ENCODE results near the gene RHBG. TPM values are rescaled to one million over a fixed set of nuclear protein-coding genes. Genes with fewer than 3 reads are reported as not detected.

Gene RHBG
- total and polyA plus RNA-seq, 4 donors: 0.25 to 6.4 (median 2.3) TPM

DNA sequence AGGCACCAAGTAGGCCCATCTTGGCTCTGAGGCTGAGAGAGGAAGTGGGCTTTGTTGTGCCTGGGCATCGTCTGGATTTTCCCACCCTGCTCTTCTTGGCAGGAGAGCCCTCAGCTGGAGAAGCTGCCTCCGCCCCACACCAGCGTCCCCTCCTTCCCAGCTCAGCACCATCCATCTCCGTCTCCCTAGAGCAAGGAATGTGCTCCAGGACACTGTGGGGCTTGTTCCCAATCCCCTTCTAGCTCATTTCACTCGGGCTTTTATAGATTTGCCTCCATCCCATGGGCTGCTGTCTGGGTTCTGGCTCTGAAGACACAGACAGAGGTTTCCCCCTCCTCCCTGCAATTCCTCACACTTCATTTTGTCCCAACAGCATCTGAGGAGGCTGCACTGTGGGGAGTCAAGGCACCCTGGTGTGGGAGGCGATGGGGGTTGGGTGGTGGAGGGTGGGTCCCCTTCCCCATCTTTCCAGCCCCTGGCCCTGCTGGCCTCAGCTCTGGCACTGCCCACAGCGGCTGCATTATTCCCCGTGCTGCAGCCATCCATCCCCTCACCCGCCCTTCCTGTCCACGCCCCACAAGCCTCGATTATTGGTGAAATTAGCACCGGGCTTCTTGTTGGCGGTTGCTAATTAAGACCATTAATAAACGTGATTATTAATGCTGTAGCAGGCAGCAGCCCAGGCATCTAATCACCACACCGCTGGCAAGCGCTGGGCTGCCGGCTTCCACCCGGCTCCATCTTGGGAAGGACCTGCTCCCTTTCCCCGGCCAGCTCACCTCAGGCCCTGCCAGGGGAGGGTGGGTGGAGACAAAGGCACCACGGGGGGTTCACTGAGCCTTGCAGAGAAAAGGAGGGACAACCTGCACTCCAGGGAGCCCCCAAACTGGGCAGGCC lies 21.7 kb downstream of the RHBG start:
- Histone ChIP-seq H3K36me3 (ENCODE audit: control insufficient read depth in 4 of 4, insufficient read depth in 3 of 4, low read depth in 1 of 4, low read length in 3 of 4) (no peaks in the 10 kb centered on the region), H3K9ac (ENCODE audit: low read depth in 1 of 2, low read length in 2 of 2) (no peak overlapping the region), H3K27ac (ENCODE audit: low read depth in 1 of 2, low read length in 2 of 2) (no peak overlapping the region), H3K4me1 (ENCODE audit: control insufficient read depth in 4 of 4, insufficient read depth in 4 of 4, low read length in 3 of 4) (peaks cover 0 to 2% (median 0%) of the 10 kb centered on the region in 4 donors), H3K9me3 (ENCODE audit: control insufficient read depth in 4 of 4, low read length in 3 of 4) (no peaks in the 10 kb centered on the region), H3K4me3 (ENCODE audit: low read depth in 1 of 3, low read length in 3 of 3) (no peak overlapping the region), H3K27me3 (ENCODE audit: control insufficient read depth in 4 of 4, insufficient read depth in 4 of 4, low read length in 3 of 4) (no peaks in the 10 kb centered on the region)
- no peak for DNase-seq (ENCODE audit: low spot score)
- TF ChIP-seq HNF4G (IDR thresholded peaks at IDR 0.05) (no peak), GABPA (IDR thresholded peaks at IDR 0.05 in 1 of 2, conservative IDR thresholded peaks at IDR 0.05 in 1 of 2) (no peak), TAF1 (conservative IDR thresholded peaks at IDR 0.05) (no peak), EGR1 (IDR thresholded peaks at IDR 0.05; ENCODE audit: low read depth in 2 of 2) (no peak), JUND (IDR thresholded peaks at IDR 0.05) (no peak), HNF4A (conservative IDR thresholded peaks at IDR 0.05) (no peak), FOXA1 (IDR thresholded peaks at IDR 0.05) (no peak), SP1 (IDR thresholded peaks at IDR 0.05) (no peak), NR2F2 (IDR thresholded peaks at IDR 0.05) (no peak), YY1 (IDR thresholded peaks at IDR 0.05) (no peak), RXRA (IDR thresholded peaks at IDR 0.05) (no peak), FOXA2 (IDR thresholded peaks at IDR 0.05) (no peak), RAD21 (IDR thresholded peaks at IDR 0.05) (no peak)
- TF ChIP-seq, protein P1, sequence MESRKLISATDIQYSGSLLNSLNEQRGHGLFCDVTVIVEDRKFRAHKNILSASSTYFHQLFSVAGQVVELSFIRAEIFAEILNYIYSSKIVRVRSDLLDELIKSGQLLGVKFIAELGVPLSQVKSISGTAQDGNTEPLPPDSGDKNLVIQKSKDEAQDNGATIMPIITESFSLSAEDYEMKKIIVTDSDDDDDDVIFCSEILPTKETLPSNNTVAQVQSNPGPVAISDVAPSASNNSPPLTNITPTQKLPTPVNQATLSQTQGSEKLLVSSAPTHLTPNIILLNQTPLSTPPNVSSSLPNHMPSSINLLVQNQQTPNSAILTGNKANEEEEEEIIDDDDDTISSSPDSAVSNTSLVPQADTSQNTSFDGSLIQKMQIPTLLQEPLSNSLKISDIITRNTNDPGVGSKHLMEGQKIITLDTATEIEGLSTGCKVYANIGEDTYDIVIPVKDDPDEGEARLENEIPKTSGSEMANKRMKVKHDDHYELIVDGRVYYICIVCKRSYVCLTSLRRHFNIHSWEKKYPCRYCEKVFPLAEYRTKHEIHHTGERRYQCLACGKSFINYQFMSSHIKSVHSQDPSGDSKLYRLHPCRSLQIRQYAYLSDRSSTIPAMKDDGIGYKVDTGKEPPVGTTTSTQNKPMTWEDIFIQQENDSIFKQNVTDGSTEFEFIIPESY (IDR thresholded peaks at IDR 0.05): no peak
- TF ChIP-seq, protein P2, sequence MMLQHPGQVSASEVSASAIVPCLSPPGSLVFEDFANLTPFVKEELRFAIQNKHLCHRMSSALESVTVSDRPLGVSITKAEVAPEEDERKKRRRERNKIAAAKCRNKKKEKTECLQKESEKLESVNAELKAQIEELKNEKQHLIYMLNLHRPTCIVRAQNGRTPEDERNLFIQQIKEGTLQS (IDR thresholded peaks at IDR 0.05): no peak
- TF ChIP-seq, protein P3, sequence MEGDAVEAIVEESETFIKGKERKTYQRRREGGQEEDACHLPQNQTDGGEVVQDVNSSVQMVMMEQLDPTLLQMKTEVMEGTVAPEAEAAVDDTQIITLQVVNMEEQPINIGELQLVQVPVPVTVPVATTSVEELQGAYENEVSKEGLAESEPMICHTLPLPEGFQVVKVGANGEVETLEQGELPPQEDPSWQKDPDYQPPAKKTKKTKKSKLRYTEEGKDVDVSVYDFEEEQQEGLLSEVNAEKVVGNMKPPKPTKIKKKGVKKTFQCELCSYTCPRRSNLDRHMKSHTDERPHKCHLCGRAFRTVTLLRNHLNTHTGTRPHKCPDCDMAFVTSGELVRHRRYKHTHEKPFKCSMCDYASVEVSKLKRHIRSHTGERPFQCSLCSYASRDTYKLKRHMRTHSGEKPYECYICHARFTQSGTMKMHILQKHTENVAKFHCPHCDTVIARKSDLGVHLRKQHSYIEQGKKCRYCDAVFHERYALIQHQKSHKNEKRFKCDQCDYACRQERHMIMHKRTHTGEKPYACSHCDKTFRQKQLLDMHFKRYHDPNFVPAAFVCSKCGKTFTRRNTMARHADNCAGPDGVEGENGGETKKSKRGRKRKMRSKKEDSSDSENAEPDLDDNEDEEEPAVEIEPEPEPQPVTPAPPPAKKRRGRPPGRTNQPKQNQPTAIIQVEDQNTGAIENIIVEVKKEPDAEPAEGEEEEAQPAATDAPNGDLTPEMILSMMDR (IDR thresholded peaks at IDR 0.05; ENCODE audit: low read depth, low read length, missing input control): no peak
- TF ChIP-seq, protein P4, sequence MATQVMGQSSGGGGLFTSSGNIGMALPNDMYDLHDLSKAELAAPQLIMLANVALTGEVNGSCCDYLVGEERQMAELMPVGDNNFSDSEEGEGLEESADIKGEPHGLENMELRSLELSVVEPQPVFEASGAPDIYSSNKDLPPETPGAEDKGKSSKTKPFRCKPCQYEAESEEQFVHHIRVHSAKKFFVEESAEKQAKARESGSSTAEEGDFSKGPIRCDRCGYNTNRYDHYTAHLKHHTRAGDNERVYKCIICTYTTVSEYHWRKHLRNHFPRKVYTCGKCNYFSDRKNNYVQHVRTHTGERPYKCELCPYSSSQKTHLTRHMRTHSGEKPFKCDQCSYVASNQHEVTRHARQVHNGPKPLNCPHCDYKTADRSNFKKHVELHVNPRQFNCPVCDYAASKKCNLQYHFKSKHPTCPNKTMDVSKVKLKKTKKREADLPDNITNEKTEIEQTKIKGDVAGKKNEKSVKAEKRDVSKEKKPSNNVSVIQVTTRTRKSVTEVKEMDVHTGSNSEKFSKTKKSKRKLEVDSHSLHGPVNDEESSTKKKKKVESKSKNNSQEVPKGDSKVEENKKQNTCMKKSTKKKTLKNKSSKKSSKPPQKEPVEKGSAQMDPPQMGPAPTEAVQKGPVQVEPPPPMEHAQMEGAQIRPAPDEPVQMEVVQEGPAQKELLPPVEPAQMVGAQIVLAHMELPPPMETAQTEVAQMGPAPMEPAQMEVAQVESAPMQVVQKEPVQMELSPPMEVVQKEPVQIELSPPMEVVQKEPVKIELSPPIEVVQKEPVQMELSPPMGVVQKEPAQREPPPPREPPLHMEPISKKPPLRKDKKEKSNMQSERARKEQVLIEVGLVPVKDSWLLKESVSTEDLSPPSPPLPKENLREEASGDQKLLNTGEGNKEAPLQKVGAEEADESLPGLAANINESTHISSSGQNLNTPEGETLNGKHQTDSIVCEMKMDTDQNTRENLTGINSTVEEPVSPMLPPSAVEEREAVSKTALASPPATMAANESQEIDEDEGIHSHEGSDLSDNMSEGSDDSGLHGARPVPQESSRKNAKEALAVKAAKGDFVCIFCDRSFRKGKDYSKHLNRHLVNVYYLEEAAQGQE (IDR thresholded peaks at IDR 0.05): no peak
- TF ChIP-seq, protein P5, sequence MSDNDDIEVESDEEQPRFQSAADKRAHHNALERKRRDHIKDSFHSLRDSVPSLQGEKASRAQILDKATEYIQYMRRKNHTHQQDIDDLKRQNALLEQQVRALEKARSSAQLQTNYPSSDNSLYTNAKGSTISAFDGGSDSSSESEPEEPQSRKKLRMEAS (IDR thresholded peaks at IDR 0.05): no peak
- WGBS: 61% methylated on average over 20 of the region's 20 CpGs
